Upper lobe of left lung (tissue), 6 donors: Measurements from ENCODE around the gene PHC1. TPM values are rescaled to one million over a fixed set of nuclear protein-coding genes. Genes with fewer than 3 reads are reported as not detected.

Experiments
- total RNA-seq, 6 donors: library from RNA; depleted of rRNA in 4 of 6; stranded (reverse); fragments of >200 nt in 4 of 6; gene quantifications; one replicate each; pipeline versions ENCODE4 v1.1.0 to v1.2.1, GENCODE V29; 2016 to 2021
- donor health status: DM: no; HTN: no; CAD: no; lungs with moderate emphysema.
- donor health status: DM: no; HTN: yes; CAD: no; lungs with severe emphysema.

PHC1 gene
- total RNA-seq, 6 donors from 2014 or later, result 23.2 to 60.8 (median 32.1) TPM

Other genes with a start within 250 kb of the PHC1 start
- gene RIMKLB, start 216.5 kb upstream of the PHC1 start, total RNA-seq, result 100 to 1,000 TPM in 1 of 6 donors, 10 to 100 TPM in 5; 25.2 to 103 (median 40.1) TPM
- gene A2ML1, start 91.9 kb upstream of the PHC1 start, total RNA-seq, result under 1 TPM in 2 of 6 donors, not detected in 4; 0.13 to 0.15 TPM
- 100 to 1,000 TPM; 136 to 239 (median 175) TPM for gene M6PR, start 35.1 kb downstream of the PHC1 start, total RNA-seq
- gene KLRG1, start 75.0 kb downstream of the PHC1 start, total RNA-seq, result 1 to 10 TPM in 5 of 6 donors, not detected in 1; 1.8 to 8.9 (median 3.2) TPM
- gene A2M, start 201.4 kb downstream of the PHC1 start, total RNA-seq, result 1,000 to 10,000 TPM in 4 of 6 donors, 100 to 1,000 TPM in 2; 314 to 2,437 (median 1,163) TPM